ENCODE measurements around the gene PELI2. TPM values are rescaled to one million over a fixed set of nuclear protein-coding genes. Genes with fewer than 3 reads are reported as not detected.

Gene PELI2
- total RNA-seq, 1 donor from 2014 or later: 40.6 TPM

- Mint-ChIP-seq H3K4me1 (ENCODE audit: unreplicated experiment) (peaks cover 4% of the 10 kb centered on the region), H3K27me3 (ENCODE audit: unreplicated experiment) (peaks cover 1% of the 10 kb centered on the region), H3K4me3 (ENCODE audit: unreplicated experiment) (no peak overlapping the region), H3K9me3 (ENCODE audit: unreplicated experiment) (no peaks in the 10 kb centered on the region), H3K36me3 (ENCODE audit: low read depth, unreplicated experiment) (peaks cover 12% of the 10 kb centered on the region), H3K27ac (ENCODE audit: unreplicated experiment) (no peak overlapping the region)
- TF ChIP-seq CTCF (IDR thresholded peaks at IDR 0.05; ENCODE audit: unreplicated experiment): no peak
- DNase-seq (ENCODE audit: low spot score): no peak
Observed at GRCh38 chr14:56321861-56322260, 203.7 kb downstream of the PELI2 start.

- no peak for TF ChIP-seq CTCF (IDR thresholded peaks at IDR 0.05; ENCODE audit: unreplicated experiment)
- Mint-ChIP-seq H3K27me3 (ENCODE audit: unreplicated experiment) (no peaks in the 10 kb centered on the region), H3K4me3 (ENCODE audit: unreplicated experiment) (no peak overlapping the region), H3K4me1 (ENCODE audit: unreplicated experiment) (peaks cover 6% of the 10 kb centered on the region), H3K27ac (ENCODE audit: unreplicated experiment) (no peak overlapping the region), H3K36me3 (ENCODE audit: low read depth, unreplicated experiment) (peaks cover 13% of the 10 kb centered on the region), H3K9me3 (ENCODE audit: unreplicated experiment) (no peaks in the 10 kb centered on the region)
- DNase-seq (ENCODE audit: low spot score): no peak
Observed at GRCh38 chr14:56322531-56322930, 204.3 kb downstream of the PELI2 start.

GRCh38 chr14:56324454-56324853 lies 206.2 kb downstream of the PELI2 start:
- no peak for TF ChIP-seq CTCF (IDR thresholded peaks at IDR 0.05; ENCODE audit: unreplicated experiment)
- DNase-seq (ENCODE audit: low spot score): no peak
- H3K4me1 Mint-ChIP-seq (ENCODE audit: unreplicated experiment): peaks cover 6% of the 10 kb centered on the region
- no peak overlapping the region for H3K4me3 Mint-ChIP-seq (ENCODE audit: unreplicated experiment)
- no peaks in the 10 kb centered on the region for H3K9me3 Mint-ChIP-seq (ENCODE audit: unreplicated experiment)
- H3K36me3 Mint-ChIP-seq (ENCODE audit: low read depth, unreplicated experiment): peaks cover 4% of the 10 kb centered on the region
- no peaks in the 10 kb centered on the region for H3K27me3 Mint-ChIP-seq (ENCODE audit: unreplicated experiment)
- no peak overlapping the region for H3K27ac Mint-ChIP-seq (ENCODE audit: unreplicated experiment)

GRCh38 chr14:56324856-56325699 lies 206.9 kb downstream of the PELI2 start:
- peaks cover 6% of the 10 kb centered on the region for H3K4me1 Mint-ChIP-seq (ENCODE audit: unreplicated experiment)
- H3K4me3 Mint-ChIP-seq (ENCODE audit: unreplicated experiment): no peak overlapping the region
- no peaks in the 10 kb centered on the region for H3K27me3 Mint-ChIP-seq (ENCODE audit: unreplicated experiment)
- H3K27ac Mint-ChIP-seq (ENCODE audit: unreplicated experiment): no peak overlapping the region
- H3K36me3 Mint-ChIP-seq (ENCODE audit: low read depth, unreplicated experiment): peaks cover 4% of the 10 kb centered on the region
- TF ChIP-seq CTCF (IDR thresholded peaks at IDR 0.05; ENCODE audit: unreplicated experiment): no peak
- no peak for DNase-seq (ENCODE audit: low spot score)
- no peaks in the 10 kb centered on the region for H3K9me3 Mint-ChIP-seq (ENCODE audit: unreplicated experiment)

- Mint-ChIP-seq H3K36me3 (ENCODE audit: low read depth, unreplicated experiment) (peaks cover 4% of the 10 kb centered on the region), H3K4me3 (ENCODE audit: unreplicated experiment) (no peak overlapping the region), H3K9me3 (ENCODE audit: unreplicated experiment) (no peaks in the 10 kb centered on the region), H3K4me1 (ENCODE audit: unreplicated experiment) (peaks cover 6% of the 10 kb centered on the region), H3K27me3 (ENCODE audit: unreplicated experiment) (peaks cover 3% of the 10 kb centered on the region), H3K27ac (ENCODE audit: unreplicated experiment) (no peak overlapping the region)
- no peak for TF ChIP-seq CTCF (IDR thresholded peaks at IDR 0.05; ENCODE audit: unreplicated experiment)
- DNase-seq (ENCODE audit: low spot score): no peak
Observed at GRCh38 chr14:56328021-56328420, 209.8 kb downstream of the PELI2 start.

Data from endothelial cell (in vitro differentiated cells).